ENCODE measurements around the gene NAB1.
"Not testable (repeated sequence)": the region's sequence is repeated elsewhere in the genome, so short reads cannot be mapped to it uniquely, and the experiment has no call there.

NAB1 gene

GRCh38 chr2:190649035-190649797, at the start of gene NAB1:
TSS of gene NAB1 (plus strand) at chr2:190649083. CDS start at chr2:190659177, 10,094 bp downstream.
- peak in 2 of 3 donors; percentile 39 to 48 for DNase-seq (ENCODE audit: low read depth in 3 of 3, low spot score in 1 of 3)

- no peak for DNase-seq (ENCODE audit: low read depth in 3 of 3, low spot score in 1 of 3)
Observed at GRCh38 chr2:190599546-190600220, 49.2 kb upstream of the NAB1 start.

GRCh38 chr2:190600293-190601103, 48.4 kb upstream of the NAB1 start:
- DNase-seq (ENCODE audit: low read depth in 3 of 3, low spot score in 1 of 3), result no peak

GRCh38 chr2:190603374-190603773, 45.5 kb upstream of the NAB1 start:
- DNase-seq (ENCODE audit: low read depth in 3 of 3, low spot score in 1 of 3), result no peak

- no peak for DNase-seq (ENCODE audit: low read depth in 3 of 3, low spot score in 1 of 3)
Observed at GRCh38 chr2:190607014-190607597, 41.8 kb upstream of the NAB1 start.

- DNase-seq (ENCODE audit: low read depth in 3 of 3, low spot score in 1 of 3), result no peak
Observed at GRCh38 chr2:190607657-190608357, 41.1 kb upstream of the NAB1 start.

GRCh38 chr2:190608863-190609262, 40.0 kb upstream of the NAB1 start:
- not testable (repeated sequence) for DNase-seq (ENCODE audit: low read depth in 3 of 3, low spot score in 1 of 3)

- DNase-seq (ENCODE audit: low read depth in 3 of 3, low spot score in 1 of 3), result not testable (repeated sequence)
Observed at GRCh38 chr2:190609397-190609796, 39.5 kb upstream of the NAB1 start.

GRCh38 chr2:190610528-190610927, 38.4 kb upstream of the NAB1 start:
- not testable (repeated sequence) for DNase-seq (ENCODE audit: low read depth in 3 of 3, low spot score in 1 of 3)

- DNase-seq (ENCODE audit: low read depth in 3 of 3, low spot score in 1 of 3), result no peak
Observed at GRCh38 chr2:190615555-190616200, 33.2 kb upstream of the NAB1 start.

- DNase-seq (ENCODE audit: low read depth in 3 of 3, low spot score in 1 of 3), result no peak
Observed at GRCh38 chr2:190618030-190618429, 30.9 kb upstream of the NAB1 start.

GRCh38 chr2:190625691-190626090, 23.2 kb upstream of the NAB1 start:
- DNase-seq (ENCODE audit: low read depth in 3 of 3, low spot score in 1 of 3), result no peak

GRCh38 chr2:190626641-190627210, 22.2 kb upstream of the NAB1 start:
- no peak for DNase-seq (ENCODE audit: low read depth in 3 of 3, low spot score in 1 of 3)

- no peak for DNase-seq (ENCODE audit: low read depth in 3 of 3, low spot score in 1 of 3)
Observed at GRCh38 chr2:190627448-190628412, 21.2 kb upstream of the NAB1 start.

GRCh38 chr2:190628591-190629319, 20.1 kb upstream of the NAB1 start:
- no peak for DNase-seq (ENCODE audit: low read depth in 3 of 3, low spot score in 1 of 3)

- DNase-seq (ENCODE audit: low read depth in 3 of 3, low spot score in 1 of 3), result no peak
Observed at GRCh38 chr2:190634381-190634780, 14.5 kb upstream of the NAB1 start.

- no peak for DNase-seq (ENCODE audit: low read depth in 3 of 3, low spot score in 1 of 3)
Observed at GRCh38 chr2:190635781-190636180, 13.1 kb upstream of the NAB1 start.

- no peak for DNase-seq (ENCODE audit: low read depth in 3 of 3, low spot score in 1 of 3)
Observed at GRCh38 chr2:190636361-190636760, 12.5 kb upstream of the NAB1 start.
